Measurements from ENCODE around the gene PPT2. TPM values are rescaled to one million over a fixed set of nuclear protein-coding genes. Genes with fewer than 3 reads are reported as not detected.

Gene PPT2
- total and polyA plus RNA-seq, 2 of the 8 experiments (the other 6 are each of a cell fraction or from before 2014, with no cell fraction given): 24.1 to 39.5 TPM

DNA sequence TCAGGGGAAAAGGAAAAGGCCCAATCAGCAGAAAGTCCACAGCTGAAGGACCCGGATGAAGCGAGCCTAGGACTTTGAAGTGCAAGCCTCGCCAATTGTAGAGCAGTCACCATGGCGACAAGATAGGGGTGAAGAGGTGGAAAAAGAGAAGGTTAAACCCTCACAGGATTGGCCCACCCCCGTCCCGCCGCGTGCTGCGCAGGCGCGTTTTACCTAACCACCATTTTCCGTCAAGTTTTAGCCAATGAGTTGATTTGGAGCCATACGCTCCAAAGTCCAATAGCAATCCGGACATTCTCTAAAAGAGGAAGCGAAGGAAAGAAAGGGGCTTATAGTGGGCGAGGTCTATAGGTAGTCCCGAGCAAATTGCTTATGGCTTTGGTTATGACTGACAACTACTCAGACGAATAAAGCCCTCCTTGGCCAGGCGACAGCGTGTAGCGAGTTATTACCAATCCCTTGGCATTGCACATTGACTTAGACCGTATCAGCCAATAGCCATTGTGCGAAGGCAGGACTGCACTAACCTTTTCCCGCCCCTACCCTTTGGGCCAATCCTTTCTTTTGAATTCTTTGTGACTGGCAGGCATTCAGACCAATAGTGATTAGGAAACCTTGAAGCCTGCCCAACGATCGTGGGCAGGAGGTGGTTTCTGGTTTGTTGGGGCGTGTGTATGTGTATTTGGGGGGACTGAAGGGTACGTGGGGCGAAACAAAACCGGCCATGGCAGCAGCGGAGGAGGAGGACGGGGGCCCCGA, 24.0 kb downstream of the PPT2 start, which contains the start of gene RNF5 (continued):
- no peak for TF ChIP-seq EGR1 (IDR thresholded peaks at IDR 0.05; ENCODE audit: borderline replicate concordance, low read depth, low read length)
- TF ChIP-seq RXRA (IDR thresholded peaks at IDR 0.05; ENCODE audit: insufficient read depth, low read depth, low read length): no peak
- TF ChIP-seq, protein P1, sequence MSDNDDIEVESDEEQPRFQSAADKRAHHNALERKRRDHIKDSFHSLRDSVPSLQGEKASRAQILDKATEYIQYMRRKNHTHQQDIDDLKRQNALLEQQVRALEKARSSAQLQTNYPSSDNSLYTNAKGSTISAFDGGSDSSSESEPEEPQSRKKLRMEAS (IDR thresholded peaks at IDR 0.05): peak; percentile 84
- peak; percentile 63; the same call in 1 of the 2 replicates for TF ChIP-seq SP4 (IDR thresholded peaks at IDR 0.05; ENCODE audit: low read length)
- TF ChIP-seq TBP (IDR thresholded peaks at IDR 0.05; ENCODE audit: low read depth, low read length): 0 out of 2 replicates have a peak, but pooled peaks have one; percentile 32
- TF ChIP-seq KDM4A (IDR thresholded peaks at IDR 0.05; ENCODE audit: low read depth, low read length, severe bottlenecking): peak; percentile 38
- peak; percentile 98 for TF ChIP-seq SP1 (IDR thresholded peaks at IDR 0.05; ENCODE audit: low read depth, low read length)
- TF ChIP-seq, protein P2, sequence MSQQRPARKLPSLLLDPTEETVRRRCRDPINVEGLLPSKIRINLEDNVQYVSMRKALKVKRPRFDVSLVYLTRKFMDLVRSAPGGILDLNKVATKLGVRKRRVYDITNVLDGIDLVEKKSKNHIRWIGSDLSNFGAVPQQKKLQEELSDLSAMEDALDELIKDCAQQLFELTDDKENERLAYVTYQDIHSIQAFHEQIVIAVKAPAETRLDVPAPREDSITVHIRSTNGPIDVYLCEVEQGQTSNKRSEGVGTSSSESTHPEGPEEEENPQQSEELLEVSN (IDR thresholded peaks at IDR 0.05): peak; percentile 71

Data from H1 (cell line).